Measurements from ENCODE around the gene ZNF766.

Gene ZNF766

DNA sequence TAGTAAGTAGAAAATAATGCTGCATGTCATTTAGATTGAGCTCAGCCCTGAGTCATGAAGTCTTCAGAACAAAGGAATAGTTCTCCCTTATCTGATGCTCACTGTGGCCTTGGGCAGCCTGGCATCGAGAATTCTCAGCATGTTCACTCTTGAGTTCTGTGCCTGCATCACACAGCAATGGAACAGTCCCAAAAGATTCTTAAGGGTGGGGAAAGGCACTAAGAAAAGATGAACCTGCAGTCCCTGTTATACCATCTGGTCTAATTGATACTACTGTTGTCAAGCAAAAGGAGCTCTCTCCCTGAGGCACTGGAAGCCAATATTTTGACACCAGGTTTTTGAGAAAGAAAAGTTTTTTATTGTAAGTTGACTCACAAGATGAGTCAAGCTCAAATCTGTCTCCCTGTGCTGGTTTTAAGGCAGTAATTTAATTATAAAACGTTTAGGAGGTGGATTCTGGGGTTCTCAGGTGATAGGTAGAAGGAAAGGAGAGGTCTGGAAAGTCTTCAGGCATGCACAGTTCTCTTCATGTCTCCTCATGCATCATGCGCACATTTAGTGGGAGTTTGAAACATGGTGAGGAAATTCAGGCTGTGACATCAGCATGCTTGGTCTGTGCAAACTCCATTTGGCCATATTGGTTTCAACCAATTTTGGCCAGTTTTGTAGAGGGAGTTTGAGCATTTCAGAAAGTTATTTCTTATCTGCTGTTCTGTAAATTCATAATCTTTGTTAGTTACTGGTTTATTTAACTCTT, 38.1 kb upstream of the ZNF766 start:
- DNase-seq, result no peak
- peak overlapping the region; percentile 43 for H3K27ac Mint-ChIP-seq
- peaks cover 8% of the 10 kb centered on the region for H3K4me1 Mint-ChIP-seq

DNA sequence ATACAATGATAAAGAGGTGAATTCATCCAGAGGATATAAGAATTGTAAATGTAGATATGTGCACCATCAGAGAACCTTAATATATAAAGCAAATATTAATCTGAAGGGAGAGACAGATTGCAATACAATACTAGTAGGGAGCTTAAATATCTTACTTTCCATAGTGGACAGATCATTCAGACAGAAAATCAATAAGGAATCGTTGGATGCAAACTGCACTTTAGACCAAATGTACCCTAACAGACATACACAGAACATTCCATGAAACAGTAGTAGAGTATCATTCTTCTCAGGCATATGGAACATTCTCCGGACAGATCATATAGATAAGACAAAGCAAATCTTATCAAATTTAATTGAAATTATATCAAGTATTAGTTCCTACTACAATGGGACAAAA, 35.0 kb upstream of the ZNF766 start:
- peaks cover 12% of the 10 kb centered on the region for H3K4me1 Mint-ChIP-seq
- H3K36me3 Mint-ChIP-seq (ENCODE audit: low read depth), result peaks cover 42% of the 10 kb centered on the region

More for the DNA sequence above, 38.1 kb upstream of the ZNF766 start:
- H3K36me3 Mint-ChIP-seq (ENCODE audit: low read depth), result peaks cover 64% of the 10 kb centered on the region
- H3K4me3 Mint-ChIP-seq, result no peak overlapping the region
- peaks cover 15% of the 10 kb centered on the region for H3K9me3 Mint-ChIP-seq
- TF ChIP-seq, protein P1, sequence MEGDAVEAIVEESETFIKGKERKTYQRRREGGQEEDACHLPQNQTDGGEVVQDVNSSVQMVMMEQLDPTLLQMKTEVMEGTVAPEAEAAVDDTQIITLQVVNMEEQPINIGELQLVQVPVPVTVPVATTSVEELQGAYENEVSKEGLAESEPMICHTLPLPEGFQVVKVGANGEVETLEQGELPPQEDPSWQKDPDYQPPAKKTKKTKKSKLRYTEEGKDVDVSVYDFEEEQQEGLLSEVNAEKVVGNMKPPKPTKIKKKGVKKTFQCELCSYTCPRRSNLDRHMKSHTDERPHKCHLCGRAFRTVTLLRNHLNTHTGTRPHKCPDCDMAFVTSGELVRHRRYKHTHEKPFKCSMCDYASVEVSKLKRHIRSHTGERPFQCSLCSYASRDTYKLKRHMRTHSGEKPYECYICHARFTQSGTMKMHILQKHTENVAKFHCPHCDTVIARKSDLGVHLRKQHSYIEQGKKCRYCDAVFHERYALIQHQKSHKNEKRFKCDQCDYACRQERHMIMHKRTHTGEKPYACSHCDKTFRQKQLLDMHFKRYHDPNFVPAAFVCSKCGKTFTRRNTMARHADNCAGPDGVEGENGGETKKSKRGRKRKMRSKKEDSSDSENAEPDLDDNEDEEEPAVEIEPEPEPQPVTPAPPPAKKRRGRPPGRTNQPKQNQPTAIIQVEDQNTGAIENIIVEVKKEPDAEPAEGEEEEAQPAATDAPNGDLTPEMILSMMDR (IDR thresholded peaks at IDR 0.05), result no peak
- no peaks in the 10 kb centered on the region for H3K27me3 Mint-ChIP-seq (ENCODE audit: low read depth, poor library complexity)

DNA sequence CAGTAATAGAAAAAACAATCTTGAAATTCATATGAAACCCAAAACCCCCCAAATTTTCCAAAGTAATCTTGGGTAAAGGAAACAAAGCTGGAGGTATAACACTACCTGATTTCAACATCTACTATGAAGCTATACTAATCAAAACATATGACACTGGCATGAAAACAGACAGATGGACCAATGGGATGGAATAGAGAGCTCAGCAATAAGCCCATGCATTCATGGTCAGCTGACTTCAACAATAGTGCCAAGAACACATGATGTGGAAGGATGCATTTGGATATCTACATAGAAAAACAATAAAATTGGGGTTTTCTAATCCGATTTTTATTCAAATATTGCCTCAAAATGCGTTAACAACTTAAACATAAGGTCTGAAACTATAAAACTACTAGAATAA, 32.2 kb upstream of the ZNF766 start:
- Mint-ChIP-seq H3K36me3 (ENCODE audit: low read depth) (peaks cover 24% of the 10 kb centered on the region), H3K4me1 (peaks cover 12% of the 10 kb centered on the region), H3K27ac (no peak overlapping the region), H3K27me3 (ENCODE audit: low read depth, poor library complexity) (no peaks in the 10 kb centered on the region), H3K4me3 (no peak overlapping the region), H3K9me3 (peaks cover 18% of the 10 kb centered on the region)
- DNase-seq, result no peak
- TF ChIP-seq, protein P1 (IDR thresholded peaks at IDR 0.05), result no peak

More for the DNA sequence above, 35.0 kb upstream of the ZNF766 start:
- TF ChIP-seq, protein P1 (IDR thresholded peaks at IDR 0.05), result no peak
- DNase-seq, result no peak
- Mint-ChIP-seq H3K4me3 (no peak overlapping the region), H3K27ac (peak overlapping the region; percentile 7), H3K9me3 (peaks cover 18% of the 10 kb centered on the region), H3K27me3 (ENCODE audit: low read depth, poor library complexity) (no peaks in the 10 kb centered on the region)

DNA sequence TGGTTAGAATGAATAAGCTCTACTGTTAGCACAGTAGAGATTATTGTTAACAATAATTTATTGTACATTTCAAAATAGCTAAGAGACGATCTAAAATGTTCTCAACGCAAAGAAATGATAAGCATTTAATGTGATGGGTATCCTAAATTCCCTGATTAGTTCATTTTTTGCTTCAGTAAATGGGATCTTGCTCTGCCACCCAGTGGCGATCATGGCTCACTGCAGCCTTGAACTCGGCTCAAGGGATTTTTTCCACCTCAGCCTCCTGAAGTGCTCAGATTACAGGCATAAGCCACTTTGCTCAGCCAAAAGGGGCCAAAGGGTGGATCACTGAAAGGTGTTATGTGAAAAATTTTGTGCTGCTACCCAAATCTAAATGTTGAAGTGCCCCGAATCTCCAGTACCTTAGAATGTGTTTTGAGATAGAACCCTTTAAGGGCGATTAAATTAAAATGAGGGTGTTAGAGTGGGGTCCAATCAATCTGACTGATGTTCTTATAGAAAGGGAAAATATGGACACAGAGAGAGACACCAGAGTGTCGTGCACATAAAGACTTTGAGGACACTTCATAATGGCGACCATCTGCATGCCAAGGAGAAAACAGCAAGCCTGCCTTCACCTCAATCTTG, 31.5 kb upstream of the ZNF766 start:
- TF ChIP-seq, protein P1 (IDR thresholded peaks at IDR 0.05), result peak; percentile 83
- Mint-ChIP-seq H3K36me3 (ENCODE audit: low read depth) (peaks cover 20% of the 10 kb centered on the region), H3K9me3 (peaks cover 18% of the 10 kb centered on the region), H3K4me1 (peaks cover 12% of the 10 kb centered on the region), H3K27ac (no peak overlapping the region), H3K4me3 (no peak overlapping the region), H3K27me3 (ENCODE audit: low read depth, poor library complexity) (no peaks in the 10 kb centered on the region)
- DNase-seq, result peak; percentile 59

DNA sequence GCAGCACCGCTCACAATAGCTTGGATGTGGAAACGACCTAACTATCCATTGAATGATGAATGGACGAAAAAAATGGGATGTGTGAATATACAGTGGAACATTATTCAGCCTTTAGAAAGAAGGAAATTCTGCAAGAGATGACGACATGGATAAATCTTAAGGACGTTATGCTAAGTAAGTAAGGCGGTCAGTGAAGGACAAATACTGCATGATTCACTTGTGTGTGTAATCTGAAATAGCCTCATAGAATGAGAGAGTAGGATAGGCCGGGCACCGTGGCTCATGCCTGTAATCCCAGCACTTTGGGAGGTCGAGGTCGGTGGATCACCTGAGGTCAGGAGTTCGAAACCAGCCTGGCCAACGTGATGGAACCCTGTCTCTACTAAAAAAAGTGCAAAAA, 25.4 kb upstream of the ZNF766 start:
- Mint-ChIP-seq H3K27me3 (ENCODE audit: low read depth, poor library complexity) (no peaks in the 10 kb centered on the region), H3K4me3 (no peak overlapping the region), H3K27ac (no peak overlapping the region), H3K36me3 (ENCODE audit: low read depth) (peaks cover under 1% of the 10 kb centered on the region), H3K9me3 (peaks cover 5% of the 10 kb centered on the region), H3K4me1 (no peaks in the 10 kb centered on the region)
- TF ChIP-seq, protein P1 (IDR thresholded peaks at IDR 0.05), result no peak
- no peak for DNase-seq
